ENCODE results near the gene SOX8. TPM values are rescaled to one million over a fixed set of nuclear protein-coding genes. Genes with fewer than 3 reads are reported as not detected.

The SOX8 gene
- total RNA-seq, 1 donor from 2014 or later: 0.96 TPM

- intact Hi-C loops (cut with micrococcal nuclease): no loop called here
- DNase-seq: no peak
- no peak for TF ChIP-seq CTCF (IDR thresholded peaks at IDR 0.05; ENCODE audit: borderline replicate concordance)
- peaks cover 70% of the 10 kb centered on the region for H3K27me3 ChIP-seq (ENCODE audit: low read depth)
- H3K4me1 ChIP-seq: peaks cover 9% of the 10 kb centered on the region
- H3K27ac ChIP-seq (replicated peaks): peak overlapping the region; percentile 61
- no peaks in the 10 kb centered on the region for H3K36me3 ChIP-seq
- H3K4me3 ChIP-seq: peak overlapping the region; percentile 50
- H3K9me3 ChIP-seq (replicated peaks): peaks cover 27% of the 10 kb centered on the region
These were observed 16.6 kb downstream of the SOX8 start for GRCh38 chr16:998211-998610.

GRCh38 chr16:998615-999014 is 17.0 kb downstream of the SOX8 start:
- Histone ChIP-seq H3K9me3 (replicated peaks) (peaks cover 27% of the 10 kb centered on the region), H3K36me3 (no peaks in the 10 kb centered on the region), H3K27ac (replicated peaks) (no peak overlapping the region), H3K27me3 (ENCODE audit: low read depth) (peaks cover 74% of the 10 kb centered on the region), H3K4me3 (no peak overlapping the region), H3K4me1 (peaks cover 9% of the 10 kb centered on the region)
- no peak for DNase-seq
- no peak for TF ChIP-seq CTCF (IDR thresholded peaks at IDR 0.05; ENCODE audit: borderline replicate concordance)
- intact Hi-C loops (cut with micrococcal nuclease): no loop called here

- H3K27ac ChIP-seq (replicated peaks): no peak overlapping the region
- intact Hi-C loops (cut with micrococcal nuclease): no loop called here
- peaks cover 82% of the 10 kb centered on the region for H3K27me3 ChIP-seq (ENCODE audit: low read depth)
- H3K36me3 ChIP-seq: no peaks in the 10 kb centered on the region
- no peak for TF ChIP-seq CTCF (IDR thresholded peaks at IDR 0.05; ENCODE audit: borderline replicate concordance)
- DNase-seq: no peak
- H3K4me3 ChIP-seq: no peak overlapping the region
- H3K9me3 ChIP-seq (replicated peaks): peaks cover 23% of the 10 kb centered on the region
- peaks cover 9% of the 10 kb centered on the region for H3K4me1 ChIP-seq
These were observed 18.1 kb downstream of the SOX8 start for GRCh38 chr16:999677-1000076.

GRCh38 chr16:1000608-1001007 is 19.0 kb downstream of the SOX8 start:
- no peak for TF ChIP-seq CTCF (IDR thresholded peaks at IDR 0.05; ENCODE audit: borderline replicate concordance)
- H3K27me3 ChIP-seq (ENCODE audit: low read depth): peaks cover 86% of the 10 kb centered on the region
- no peaks in the 10 kb centered on the region for H3K36me3 ChIP-seq
- no peak for DNase-seq
- peaks cover 9% of the 10 kb centered on the region for H3K4me1 ChIP-seq
- H3K9me3 ChIP-seq (replicated peaks): peaks cover 13% of the 10 kb centered on the region
- H3K4me3 ChIP-seq: no peak overlapping the region
- intact Hi-C loops (cut with micrococcal nuclease): no loop called here
- H3K27ac ChIP-seq (replicated peaks): no peak overlapping the region

- intact Hi-C loops (cut with micrococcal nuclease): no loop called here
- Histone ChIP-seq H3K36me3 (no peaks in the 10 kb centered on the region), H3K4me1 (peaks cover 9% of the 10 kb centered on the region), H3K4me3 (no peak overlapping the region), H3K27ac (replicated peaks) (no peak overlapping the region), H3K9me3 (replicated peaks) (peaks cover 8% of the 10 kb centered on the region), H3K27me3 (ENCODE audit: low read depth) (peaks cover 90% of the 10 kb centered on the region)
- DNase-seq: no peak
- no peak for TF ChIP-seq CTCF (IDR thresholded peaks at IDR 0.05; ENCODE audit: borderline replicate concordance)
These were observed 19.5 kb downstream of the SOX8 start for GRCh38 chr16:1001096-1001495.

Data from left ventricle myocardium inferior (tissue), 1 donor.